HAP-1 (cell line): ENCODE data around the gene TIFAB.

ENCODE experiments used
- DNase-seq, 2 experiments: peaks; one replicate each; pipeline ENCODE4 v3.0.0-alpha.2; 2016 to 2020; ENCODE audit warnings: low spot score in 2 of 2
- H3K27me3 ChIP-seq: fragments of 250-450 bp; sonication (Bioruptor Pico); 2 replicates; pipeline ENCODE4 v1.5.1; 2020; ENCODE audit warnings: low read depth, mild to moderate bottlenecking, moderate library complexity
- H3K36me3 ChIP-seq: fragments of 250-450 bp; sonication (Bioruptor Pico); replicated peaks from 2 replicates; pipeline ENCODE4 v1.5.1; 2020; ENCODE audit warnings: mild to moderate bottlenecking
- H3K4me1 ChIP-seq: fragments of 250-450 bp; sonication (Bioruptor Pico); 2 replicates; pipeline ENCODE4 v1.5.1; 2020; ENCODE audit warnings: mild to moderate bottlenecking
- H3K4me3 ChIP-seq: fragments of 250-450 bp; sonication (Bioruptor Pico); 2 replicates; pipeline ENCODE4 v1.5.1; 2020; ENCODE audit warnings: mild to moderate bottlenecking, moderate library complexity
- H3K9me3 ChIP-seq: fragments of 250-450 bp; sonication (Bioruptor Pico); 2 replicates; pipeline ENCODE4 v1.5.1; 2020; ENCODE audit warnings: mild to moderate bottlenecking, moderate library complexity
- in situ Hi-C: fragments of 300-500 bp; cut with MboI; formaldehyde crosslinking; loops from 3 replicates; pipeline ENCODE4 v1.14.3; 2020; ENCODE audit warnings: low sequenced_read_pairs, inconsistent platforms, mixed read lengths

Gene TIFAB

GRCh38 chr5:135446615-135447014 is 5.5 kb downstream of the TIFAB start:
- no peaks in the 10 kb centered on the region for H3K36me3 ChIP-seq
- H3K4me1 ChIP-seq, result no peaks in the 10 kb centered on the region
- no peak overlapping the region for H3K4me3 ChIP-seq
- no peak for DNase-seq
- no peaks in the 10 kb centered on the region for H3K9me3 ChIP-seq
- no peaks in the 10 kb centered on the region for H3K27me3 ChIP-seq
- in situ Hi-C loops, result no loop called here

- H3K4me3 ChIP-seq, result no peak overlapping the region
- in situ Hi-C loops, result no loop called here
- no peaks in the 10 kb centered on the region for H3K9me3 ChIP-seq
- no peaks in the 10 kb centered on the region for H3K27me3 ChIP-seq
- DNase-seq, result no peak
- no peaks in the 10 kb centered on the region for H3K4me1 ChIP-seq
- H3K36me3 ChIP-seq, result no peaks in the 10 kb centered on the region
Measured at GRCh38 chr5:135446206-135446605, 5.9 kb downstream of the TIFAB start.

- no peak for DNase-seq
- Histone ChIP-seq H3K4me1 (no peaks in the 10 kb centered on the region), H3K9me3 (no peaks in the 10 kb centered on the region), H3K27me3 (no peaks in the 10 kb centered on the region), H3K36me3 (no peaks in the 10 kb centered on the region), H3K4me3 (no peak overlapping the region)
- in situ Hi-C loops, result no loop called here
Measured at GRCh38 chr5:135445306-135445985, 6.7 kb downstream of the TIFAB start.

- in situ Hi-C loops, result no loop called here
- DNase-seq, result no peak
- Histone ChIP-seq H3K36me3 (no peaks in the 10 kb centered on the region), H3K4me3 (no peak overlapping the region), H3K9me3 (no peaks in the 10 kb centered on the region), H3K4me1 (no peaks in the 10 kb centered on the region), H3K27me3 (no peaks in the 10 kb centered on the region)
Measured at GRCh38 chr5:135444881-135445280, 7.3 kb downstream of the TIFAB start.

- Histone ChIP-seq H3K4me1 (no peaks in the 10 kb centered on the region), H3K36me3 (no peaks in the 10 kb centered on the region), H3K9me3 (no peaks in the 10 kb centered on the region), H3K27me3 (no peaks in the 10 kb centered on the region), H3K4me3 (no peak overlapping the region)
- DNase-seq, result no peak
- in situ Hi-C loops, result no loop called here
Measured at GRCh38 chr5:135444360-135444759, 7.8 kb downstream of the TIFAB start.

- in situ Hi-C loops, result no loop called here
Measured at GRCh38 chr5:135443161-135443960, 8.8 kb downstream of the TIFAB start.

GRCh38 chr5:135442431-135443160 is 9.6 kb downstream of the TIFAB start:
- H3K4me1 ChIP-seq, result no peaks in the 10 kb centered on the region
- in situ Hi-C loops, result no loop called here

More at GRCh38 chr5:135443161-135443960, 8.8 kb downstream of the TIFAB start:
- DNase-seq, result no peak
- Histone ChIP-seq H3K27me3 (no peaks in the 10 kb centered on the region), H3K9me3 (no peaks in the 10 kb centered on the region), H3K36me3 (no peaks in the 10 kb centered on the region), H3K4me3 (no peak overlapping the region), H3K4me1 (no peaks in the 10 kb centered on the region)

GRCh38 chr5:135441919-135442318 is 10.2 kb downstream of the TIFAB start:
- no peaks in the 10 kb centered on the region for H3K36me3 ChIP-seq
- no peak for DNase-seq
- in situ Hi-C loops, result no loop called here
- H3K9me3 ChIP-seq, result no peaks in the 10 kb centered on the region
- H3K27me3 ChIP-seq, result no peaks in the 10 kb centered on the region
- no peaks in the 10 kb centered on the region for H3K4me1 ChIP-seq
- H3K4me3 ChIP-seq, result no peak overlapping the region

More at GRCh38 chr5:135442431-135443160, 9.6 kb downstream of the TIFAB start:
- no peak for DNase-seq
- H3K9me3 ChIP-seq, result no peaks in the 10 kb centered on the region
- no peaks in the 10 kb centered on the region for H3K27me3 ChIP-seq
- H3K36me3 ChIP-seq, result no peaks in the 10 kb centered on the region
- no peak overlapping the region for H3K4me3 ChIP-seq

GRCh38 chr5:135441350-135441831 is 10.8 kb downstream of the TIFAB start:
- no peaks in the 10 kb centered on the region for H3K9me3 ChIP-seq
- DNase-seq, result no peak
- no peak overlapping the region for H3K4me3 ChIP-seq
- no peaks in the 10 kb centered on the region for H3K4me1 ChIP-seq
- H3K36me3 ChIP-seq, result no peaks in the 10 kb centered on the region
- in situ Hi-C loops, result no loop called here
- no peaks in the 10 kb centered on the region for H3K27me3 ChIP-seq

GRCh38 chr5:135440916-135441315 is 11.2 kb downstream of the TIFAB start:
- Histone ChIP-seq H3K9me3 (no peaks in the 10 kb centered on the region), H3K4me3 (no peak overlapping the region), H3K27me3 (no peaks in the 10 kb centered on the region), H3K36me3 (no peaks in the 10 kb centered on the region), H3K4me1 (no peaks in the 10 kb centered on the region)
- in situ Hi-C loops, result no loop called here
- no peak for DNase-seq

- Histone ChIP-seq H3K4me1 (no peaks in the 10 kb centered on the region), H3K36me3 (no peaks in the 10 kb centered on the region), H3K9me3 (no peaks in the 10 kb centered on the region), H3K4me3 (no peak overlapping the region), H3K27me3 (no peaks in the 10 kb centered on the region)
- no peak for DNase-seq
- in situ Hi-C loops, result no loop called here
Measured at GRCh38 chr5:135439231-135440205, 12.6 kb downstream of the TIFAB start.

- H3K4me3 ChIP-seq, result no peak overlapping the region
- H3K27me3 ChIP-seq, result no peaks in the 10 kb centered on the region
- in situ Hi-C loops, result no loop called here
- H3K9me3 ChIP-seq, result no peaks in the 10 kb centered on the region
- no peaks in the 10 kb centered on the region for H3K4me1 ChIP-seq
- no peaks in the 10 kb centered on the region for H3K36me3 ChIP-seq
- no peak for DNase-seq
Measured at GRCh38 chr5:135438636-135439221, 13.4 kb downstream of the TIFAB start.
